Measurements from ENCODE around the gene GAS7. TPM values are rescaled to one million over a fixed set of nuclear protein-coding genes. Genes with fewer than 3 reads are reported as not detected.

The GAS7 gene
- total RNA-seq, 1 donor from 2014 or later = 39.8 TPM

DNA sequence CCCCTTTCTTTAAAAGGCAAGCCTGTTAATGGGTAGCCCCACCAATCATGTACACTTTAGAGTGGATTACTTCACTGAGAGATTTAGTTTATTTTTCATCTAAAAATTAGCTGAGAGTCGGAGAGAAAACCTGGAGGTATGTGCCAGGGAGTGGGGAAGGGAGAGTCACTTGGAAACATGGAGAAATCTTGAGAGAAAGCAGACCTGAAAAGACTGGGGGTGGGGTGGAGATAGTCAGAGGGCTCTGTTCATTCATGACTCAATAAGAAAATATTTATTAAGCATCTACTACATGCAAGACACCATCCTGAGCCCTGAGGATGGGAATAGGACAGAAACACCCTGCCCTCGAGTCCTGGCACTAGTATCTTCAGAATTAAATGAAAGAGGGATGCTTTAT lies 265.9 kb downstream of the GAS7 start:
- CTCF ChIA-PET = no interaction called here
- Mint-ChIP-seq H3K4me1 (no peaks in the 10 kb centered on the region), H3K27ac (no peak overlapping the region), H3K36me3 (ENCODE audit: low read depth) (no peaks in the 10 kb centered on the region), H3K9me3 (no peaks in the 10 kb centered on the region), H3K4me3 (no peak overlapping the region), H3K27me3 (no peaks in the 10 kb centered on the region)
- intact Hi-C loops (cut with micrococcal nuclease) = no loop called here
- TF ChIP-seq, protein P1, sequence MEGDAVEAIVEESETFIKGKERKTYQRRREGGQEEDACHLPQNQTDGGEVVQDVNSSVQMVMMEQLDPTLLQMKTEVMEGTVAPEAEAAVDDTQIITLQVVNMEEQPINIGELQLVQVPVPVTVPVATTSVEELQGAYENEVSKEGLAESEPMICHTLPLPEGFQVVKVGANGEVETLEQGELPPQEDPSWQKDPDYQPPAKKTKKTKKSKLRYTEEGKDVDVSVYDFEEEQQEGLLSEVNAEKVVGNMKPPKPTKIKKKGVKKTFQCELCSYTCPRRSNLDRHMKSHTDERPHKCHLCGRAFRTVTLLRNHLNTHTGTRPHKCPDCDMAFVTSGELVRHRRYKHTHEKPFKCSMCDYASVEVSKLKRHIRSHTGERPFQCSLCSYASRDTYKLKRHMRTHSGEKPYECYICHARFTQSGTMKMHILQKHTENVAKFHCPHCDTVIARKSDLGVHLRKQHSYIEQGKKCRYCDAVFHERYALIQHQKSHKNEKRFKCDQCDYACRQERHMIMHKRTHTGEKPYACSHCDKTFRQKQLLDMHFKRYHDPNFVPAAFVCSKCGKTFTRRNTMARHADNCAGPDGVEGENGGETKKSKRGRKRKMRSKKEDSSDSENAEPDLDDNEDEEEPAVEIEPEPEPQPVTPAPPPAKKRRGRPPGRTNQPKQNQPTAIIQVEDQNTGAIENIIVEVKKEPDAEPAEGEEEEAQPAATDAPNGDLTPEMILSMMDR (IDR thresholded peaks at IDR 0.05) = no peak
- POLR2A ChIA-PET = no interaction called here
- DNase-seq (no peak), ATAC-seq (ENCODE audit: low read depth) (no peak)

DNA sequence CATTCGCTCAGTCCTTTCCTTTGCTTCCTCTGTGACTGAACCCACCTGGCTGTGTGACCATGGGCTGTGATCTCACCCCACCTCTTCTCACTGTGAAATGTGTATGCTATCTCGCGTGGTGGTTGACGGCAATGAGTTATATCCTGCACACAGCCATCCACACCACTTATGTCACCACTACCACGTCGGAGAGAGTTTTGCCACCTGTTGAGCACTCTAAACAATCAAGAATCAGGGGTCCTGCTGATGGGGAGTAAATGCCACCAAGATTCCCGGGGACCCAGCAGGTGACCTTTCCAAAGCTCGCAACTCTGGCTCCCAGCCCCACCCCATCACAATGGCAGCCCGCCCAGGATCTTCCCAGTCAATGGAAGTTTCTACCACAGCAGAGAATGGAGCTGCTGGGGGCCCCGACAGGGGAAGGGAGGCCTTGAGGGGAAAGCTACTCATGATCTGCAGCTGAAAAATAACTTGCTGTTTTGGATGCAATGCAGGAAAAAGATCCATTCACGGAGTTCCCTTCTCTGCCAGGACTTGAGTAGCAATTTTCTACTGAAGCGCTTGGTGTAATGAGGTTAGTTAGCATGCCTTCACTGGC lies 267.2 kb downstream of the GAS7 start:
- H3K4me1 Mint-ChIP-seq = no peaks in the 10 kb centered on the region
- H3K27me3 Mint-ChIP-seq = no peaks in the 10 kb centered on the region
- intact Hi-C loops (cut with micrococcal nuclease) = no loop called here
- H3K27ac Mint-ChIP-seq = no peak overlapping the region
- ChIA-PET POLR2A (no interaction called here), CTCF (interaction anchor here (1.0 kb wide), 1 partner anchor 700 kb away, joined by 3 read pairs; no protein-coding TSS in a partner anchor)
- ATAC-seq (ENCODE audit: low read depth) (no peak), DNase-seq (no peak)
- H3K36me3 Mint-ChIP-seq (ENCODE audit: low read depth) = no peaks in the 10 kb centered on the region
- H3K4me3 Mint-ChIP-seq = no peak overlapping the region
- no peaks in the 10 kb centered on the region for H3K9me3 Mint-ChIP-seq
- TF ChIP-seq, protein P1 (IDR thresholded peaks at IDR 0.05) = no peak

DNA sequence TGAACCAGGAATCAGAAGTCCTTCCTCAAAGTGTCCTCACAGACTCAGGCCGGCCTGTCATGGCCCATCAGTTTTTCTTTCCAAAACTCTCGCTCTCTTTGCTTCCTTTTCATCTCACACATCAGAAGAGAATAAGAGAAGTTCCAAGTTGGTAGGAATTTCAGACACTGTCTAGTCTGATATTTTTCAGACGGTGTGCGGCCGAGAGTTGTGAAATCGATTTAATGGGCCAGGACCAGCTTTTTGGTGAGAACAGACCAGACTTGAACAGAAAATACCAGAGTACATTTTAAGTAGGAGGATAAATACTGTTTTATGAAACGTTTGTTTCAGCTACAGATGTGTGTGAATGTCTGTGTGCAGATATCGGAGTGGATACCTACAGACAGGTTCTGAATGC lies 268.5 kb downstream of the GAS7 start:
- ATAC-seq (ENCODE audit: low read depth) (no peak), DNase-seq (no peak)
- CTCF ChIA-PET = interaction anchor here (0.7 to 1.3 kb wide), 2 partner anchors 296 to 685 kb away, joined by 3 to 4 read pairs; no protein-coding TSS in a partner anchor
- TF ChIP-seq, protein P1 (IDR thresholded peaks at IDR 0.05) = no peak
- H3K4me1 Mint-ChIP-seq = peaks cover 1% of the 10 kb centered on the region
- POLR2A ChIA-PET = no interaction called here
- H3K27ac Mint-ChIP-seq = no peak overlapping the region
- H3K27me3 Mint-ChIP-seq = no peaks in the 10 kb centered on the region
- H3K9me3 Mint-ChIP-seq = no peaks in the 10 kb centered on the region
- H3K36me3 Mint-ChIP-seq (ENCODE audit: low read depth) = peaks cover 1% of the 10 kb centered on the region
- H3K4me3 Mint-ChIP-seq = no peak overlapping the region
- intact Hi-C loops (cut with micrococcal nuclease) = no loop called here

DNA sequence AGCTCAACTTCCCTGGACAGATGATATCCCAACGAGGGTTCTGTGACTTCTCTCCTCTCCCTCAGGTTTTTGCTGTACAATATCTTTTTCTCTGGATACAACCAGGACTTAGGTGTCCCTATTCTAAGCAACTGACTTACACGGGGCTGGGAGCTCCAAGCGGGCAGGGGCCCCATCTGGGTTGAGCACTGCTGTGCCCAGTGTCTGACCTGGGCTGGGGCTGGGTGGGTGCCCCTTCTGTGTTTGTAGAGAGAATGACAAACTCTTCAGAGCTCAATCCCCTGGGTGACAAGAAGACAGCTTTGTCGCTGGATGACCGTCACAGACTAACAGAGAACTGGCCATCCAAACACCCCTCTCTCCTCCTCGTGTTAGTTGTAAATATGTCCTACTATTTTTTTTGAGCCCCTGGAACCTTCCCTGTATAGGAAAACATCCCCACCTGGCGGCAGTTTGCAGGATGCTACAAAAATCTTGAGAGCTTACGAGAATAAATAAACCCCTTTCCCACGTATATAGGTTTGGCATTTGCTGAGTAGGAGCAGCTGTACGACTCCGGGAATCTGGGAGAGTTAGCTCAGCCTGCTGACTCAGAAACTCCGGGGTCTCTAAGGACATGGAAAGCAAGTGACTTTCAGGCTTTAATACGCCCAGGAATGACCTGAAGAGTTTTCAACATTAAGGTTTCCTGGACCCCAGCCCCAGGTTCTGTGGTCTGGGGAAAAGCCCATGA lies 269.6 kb downstream of the GAS7 start:
- CTCF ChIA-PET = interaction anchor here (1.3 to 2.4 kb wide), 2 partner anchors 297 to 689 kb away, joined by 4 to 13 read pairs; no protein-coding TSS in a partner anchor
- TF ChIP-seq, protein P1 (IDR thresholded peaks at IDR 0.05) = no peak
- no peak overlapping the region for H3K27ac Mint-ChIP-seq
- no peaks in the 10 kb centered on the region for H3K9me3 Mint-ChIP-seq
- POLR2A ChIA-PET = no interaction called here
- H3K36me3 Mint-ChIP-seq (ENCODE audit: low read depth) = peaks cover 3% of the 10 kb centered on the region
- no peaks in the 10 kb centered on the region for H3K27me3 Mint-ChIP-seq
- intact Hi-C loops (cut with micrococcal nuclease) = no loop called here
- H3K4me1 Mint-ChIP-seq = peaks cover 5% of the 10 kb centered on the region
- ATAC-seq (ENCODE audit: low read depth) (no peak), DNase-seq (no peak)
- H3K4me3 Mint-ChIP-seq = no peak overlapping the region

DNA sequence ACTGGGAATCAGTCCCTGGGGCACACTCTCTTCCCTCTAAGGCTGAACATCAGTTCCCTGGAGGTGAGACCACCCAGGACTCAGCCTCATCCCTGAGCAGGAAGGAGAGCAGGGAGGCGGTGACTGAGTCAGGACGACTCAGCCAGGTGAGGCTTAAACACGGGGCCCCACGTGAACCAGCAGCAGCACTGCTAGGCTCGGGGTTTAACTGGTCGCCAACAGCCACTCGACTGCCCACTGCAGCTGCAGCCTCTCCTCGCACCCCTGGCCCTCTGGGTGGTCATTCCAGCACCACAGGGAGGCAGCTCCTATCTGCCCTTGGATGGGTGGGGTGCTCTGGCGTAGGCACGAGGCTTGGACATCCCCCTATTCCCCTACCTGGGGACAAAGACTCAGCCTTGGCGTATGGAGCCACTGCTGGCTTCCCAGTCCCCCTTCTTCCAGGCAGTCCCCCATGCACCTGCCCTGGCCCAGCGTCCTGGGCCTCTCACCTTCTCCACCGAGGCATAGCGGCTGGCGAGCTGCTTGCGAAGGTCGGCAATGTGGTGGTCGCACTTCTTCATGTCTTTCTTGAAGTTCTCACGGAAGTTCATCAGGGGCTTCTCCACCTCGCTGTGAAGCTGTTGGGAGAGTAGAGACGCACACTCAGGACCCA lies 272.1 kb downstream of the GAS7 start:
- no peak for ATAC-seq (ENCODE audit: low read depth)

More for the DNA sequence above, 272.1 kb downstream of the GAS7 start:
- no peak overlapping the region for H3K27ac Mint-ChIP-seq
- DNase-seq = no peak
- intact Hi-C loops (cut with micrococcal nuclease) = no loop called here
- POLR2A ChIA-PET = no interaction called here
- TF ChIP-seq, protein P1 (IDR thresholded peaks at IDR 0.05) = no peak
- peaks cover 5% of the 10 kb centered on the region for H3K4me1 Mint-ChIP-seq
- H3K9me3 Mint-ChIP-seq = no peaks in the 10 kb centered on the region
- H3K36me3 Mint-ChIP-seq (ENCODE audit: low read depth) = peaks cover 3% of the 10 kb centered on the region
- no peak overlapping the region for H3K4me3 Mint-ChIP-seq
- CTCF ChIA-PET = interaction anchor here (0.7 to 2.7 kb wide), 4 partner anchors 10 to 690 kb away, joined by 3 to 56 read pairs (median 6); no protein-coding TSS in a partner anchor
- no peaks in the 10 kb centered on the region for H3K27me3 Mint-ChIP-seq
